ENCODE measurements around the gene PMPCA. TPM values are rescaled to one million over a fixed set of nuclear protein-coding genes. Genes with fewer than 3 reads are reported as not detected.

The PMPCA gene
- total RNA-seq: 100 to 1,000 TPM in 1 of 2 experiments, 10 to 100 TPM in 1; 96.4 to 101 TPM
- polyA plus RNA-seq: 39.2 TPM

DNA sequence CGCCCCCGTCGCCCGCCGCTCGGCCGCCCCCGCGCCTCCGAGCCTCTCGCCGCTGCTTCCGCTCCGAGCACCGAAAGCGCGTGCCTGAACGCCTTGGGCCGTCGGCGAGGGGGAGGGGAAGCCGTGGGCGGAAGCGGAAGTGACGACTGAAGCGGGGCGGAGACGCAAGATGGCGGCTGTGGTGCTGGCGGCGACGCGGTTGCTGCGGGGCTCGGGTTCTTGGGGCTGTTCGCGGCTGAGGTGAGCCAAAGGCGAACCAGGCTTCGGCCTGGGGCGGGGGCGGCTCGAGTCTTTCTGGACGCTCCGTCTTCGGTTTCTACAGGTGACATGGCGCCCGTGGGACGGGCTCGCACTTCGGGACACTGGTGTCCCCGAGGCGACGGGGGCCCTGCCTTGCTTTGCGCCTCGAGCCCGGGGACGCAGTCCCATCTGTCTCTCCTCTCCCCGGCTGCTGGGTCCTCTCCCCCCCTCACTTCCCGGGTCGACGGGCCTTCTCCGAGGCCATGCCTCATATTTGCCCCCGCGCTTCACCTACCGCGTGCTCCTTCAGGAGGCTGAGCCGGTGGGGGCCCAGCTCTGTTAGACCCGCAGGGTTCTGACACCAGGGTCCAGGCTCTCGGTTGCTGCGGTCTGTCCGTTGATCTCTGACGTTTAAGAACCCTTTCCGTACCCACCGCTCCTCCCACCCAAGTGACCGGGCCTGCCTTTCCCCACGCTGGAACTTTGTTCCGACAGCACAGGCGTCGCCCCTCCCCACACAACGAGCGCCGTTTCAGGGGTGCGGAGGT is at the start of gene PMPCA, which contains the start of gene ENTR1:
Gene PMPCA, plus strand, starts transcription at position 159 of the 788 bp plus-strand sequence. Its CDS starts 11 bp downstream, at position 170.
Gene ENTR1, minus strand, starts transcription at position 115 of the 788 bp plus-strand sequence. CDS start 217 bp downstream, outside the sequence.
- ChIA-PET POLR2A (no interaction called here), CTCF (interaction anchor here (1.4 to 1.7 kb wide), 3 partner anchors 10 to 30 kb away, joined by 4 to 13 read pairs (median 5); no protein-coding TSS in a partner anchor)
- peaks cover 17% of the 10 kb centered on the region for H3K36me3 ChIP-seq (ENCODE audit: insufficient read depth, low read length)
- H3K27ac ChIP-seq (ENCODE audit: low read depth, low read length): peak within 1 kb of the TSS; percentile 93
- peak; percentile 91 to 96 (median 93) for DNase-seq
- Mint-ChIP-seq H3K9me3 (no peaks in the 10 kb centered on the region), H3K4me3 (peak within 1 kb of the TSS; percentile 88 to 98 (median 91)), H3K27ac (peak within 1 kb of the TSS; percentile 86 to 98 (median 93)), H3K4me1 (peaks cover 30 to 52% (median 41%) of the 10 kb centered on the region in 3 donors), H3K36me3 (peaks cover 0 to 74% (median 5%) of the 10 kb centered on the region in 3 donors), H3K27me3 (no peaks in the 10 kb centered on the region)
- H3K9me3 ChIP-seq (ENCODE audit: low read length): no peaks in the 10 kb centered on the region
- no peaks in the 10 kb centered on the region for H3K27me3 ChIP-seq (ENCODE audit: insufficient read depth, low read length, poor library complexity, severe bottlenecking)
- H3K4me1 ChIP-seq (ENCODE audit: insufficient read depth, low read length): peaks cover 29% of the 10 kb centered on the region
- peak within 1 kb of the TSS; percentile 93 for H3K4me3 ChIP-seq (ENCODE audit: low read length)

DNA sequence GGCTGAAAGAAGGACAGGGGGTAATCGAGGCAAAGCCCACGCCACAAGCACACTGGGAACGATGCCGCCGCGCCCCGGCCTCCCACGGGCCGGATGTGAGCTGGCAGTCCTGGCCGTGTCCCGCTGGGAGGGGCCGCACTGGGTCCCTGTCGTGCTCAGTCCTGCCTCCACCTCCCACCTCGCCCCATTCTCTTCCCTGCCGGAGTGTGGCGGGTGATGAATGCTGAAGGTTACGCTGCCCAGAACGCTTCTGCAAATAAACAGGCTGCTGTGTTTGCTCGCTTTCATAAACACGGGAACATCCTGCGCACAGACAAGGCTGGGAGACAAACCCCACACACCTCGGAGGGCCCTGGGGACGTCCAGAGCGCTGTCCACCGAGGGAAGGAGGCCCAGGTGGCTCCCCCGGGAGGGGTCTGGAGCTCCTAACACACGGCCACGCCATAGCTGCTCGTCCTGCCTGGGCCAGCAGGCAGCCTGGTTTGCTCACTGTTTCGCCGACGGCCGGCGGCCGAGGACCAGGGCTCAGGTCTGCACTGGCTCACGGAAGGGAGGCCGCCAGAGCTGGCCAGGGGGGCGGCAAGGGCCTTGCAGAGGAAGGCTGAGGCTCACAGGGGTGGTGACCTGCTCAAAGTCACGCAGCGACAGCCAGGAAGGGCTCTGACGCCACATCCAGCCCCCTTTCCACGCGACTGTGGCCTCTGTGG is 49.3 kb upstream of the PMPCA start:
- no peak overlapping the region for H3K4me3 ChIP-seq (ENCODE audit: low read length)
- no peaks in the 10 kb centered on the region for H3K9me3 Mint-ChIP-seq
- H3K9me3 ChIP-seq (ENCODE audit: low read length): no peaks in the 10 kb centered on the region
- no peak overlapping the region for H3K27ac ChIP-seq (ENCODE audit: low read depth, low read length)
- H3K4me3 Mint-ChIP-seq: peak overlapping the region in 2 of 7 donors; percentile 29 to 48
- H3K27me3 ChIP-seq (ENCODE audit: insufficient read depth, low read length, poor library complexity, severe bottlenecking): no peaks in the 10 kb centered on the region
- no peak for DNase-seq
- peaks cover 0 to 20% (median 0%) of the 10 kb centered on the region in 3 donors for H3K36me3 Mint-ChIP-seq
- no peaks in the 10 kb centered on the region for H3K27me3 Mint-ChIP-seq
- ChIA-PET POLR2A (no interaction called here), CTCF (interaction anchor here (1.2 kb wide), 1 partner anchor 24 kb away, joined by 3 read pairs; no protein-coding TSS in a partner anchor)
- peaks cover 0 to 7% (median 0%) of the 10 kb centered on the region in 3 donors for H3K4me1 Mint-ChIP-seq
- peaks cover 5% of the 10 kb centered on the region for H3K4me1 ChIP-seq (ENCODE audit: insufficient read depth, low read length)
- no peak overlapping the region for H3K27ac Mint-ChIP-seq
- no peaks in the 10 kb centered on the region for H3K36me3 ChIP-seq (ENCODE audit: insufficient read depth, low read length)

- POLR2A ChIA-PET: interaction anchor here (1.7 kb wide), 1 partner anchor 94 kb away, joined by 5 read pairs; no protein-coding TSS in a partner anchor
- no peak for DNase-seq
- Histone ChIP-seq H3K4me1 (ENCODE audit: insufficient read depth, low read length) (peaks cover 5% of the 10 kb centered on the region), H3K9me3 (ENCODE audit: low read length) (no peaks in the 10 kb centered on the region), H3K27ac (ENCODE audit: low read depth, low read length) (no peak overlapping the region), H3K4me3 (ENCODE audit: low read length) (no peak overlapping the region), H3K27me3 (ENCODE audit: insufficient read depth, low read length, poor library complexity, severe bottlenecking) (no peaks in the 10 kb centered on the region), H3K36me3 (ENCODE audit: insufficient read depth, low read length) (no peaks in the 10 kb centered on the region)
- Mint-ChIP-seq H3K4me3 (peak overlapping the region; percentile 28 to 92 (median 50)), H3K27me3 (no peaks in the 10 kb centered on the region), H3K9me3 (no peaks in the 10 kb centered on the region), H3K4me1 (peaks cover 0 to 7% (median 0%) of the 10 kb centered on the region in 3 donors), H3K27ac (peak overlapping the region in 2 of 8 donors; percentile 46 to 64), H3K36me3 (peaks cover 0 to 20% (median 0%) of the 10 kb centered on the region in 3 donors)
- CTCF ChIA-PET: interaction anchor here (1.2 kb wide), 1 partner anchor 24 kb away, joined by 3 read pairs; no protein-coding TSS in a partner anchor
Observed at GRCh38 chr9:136361754-136362449, 48.6 kb upstream of the PMPCA start.

DNA sequence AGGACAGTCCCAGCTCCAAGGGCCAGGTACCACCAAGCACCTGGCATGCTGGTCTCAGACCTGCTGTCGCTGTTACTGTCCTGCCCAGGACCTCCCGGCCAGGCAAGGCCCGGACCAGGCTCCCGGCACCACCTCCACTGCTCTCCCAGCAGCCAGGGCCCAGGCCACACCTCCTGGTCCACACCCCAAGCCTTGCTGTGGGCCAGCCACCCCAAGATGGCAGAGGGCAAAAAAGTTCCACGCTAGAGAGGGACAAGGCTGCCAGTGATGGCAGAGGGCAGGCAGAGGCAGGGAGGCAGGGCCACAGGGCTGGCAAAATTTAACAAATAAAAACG is 48.0 kb upstream of the PMPCA start:
- Mint-ChIP-seq H3K36me3 (peaks cover 0 to 20% (median 0%) of the 10 kb centered on the region in 3 donors), H3K4me1 (peaks cover 0 to 7% (median 0%) of the 10 kb centered on the region in 3 donors), H3K9me3 (no peaks in the 10 kb centered on the region), H3K27me3 (no peaks in the 10 kb centered on the region), H3K4me3 (peak overlapping the region; percentile 50 to 96 (median 88)), H3K27ac (peak overlapping the region in 5 of 8 donors; percentile 21 to 85 (median 64))
- Histone ChIP-seq H3K9me3 (ENCODE audit: low read length) (no peaks in the 10 kb centered on the region), H3K27ac (ENCODE audit: low read depth, low read length) (no peak overlapping the region), H3K36me3 (ENCODE audit: insufficient read depth, low read length) (no peaks in the 10 kb centered on the region), H3K4me1 (ENCODE audit: insufficient read depth, low read length) (peaks cover 5% of the 10 kb centered on the region), H3K27me3 (ENCODE audit: insufficient read depth, low read length, poor library complexity, severe bottlenecking) (no peaks in the 10 kb centered on the region), H3K4me3 (ENCODE audit: low read length) (no peak overlapping the region)
- ChIA-PET CTCF (interaction anchor here (0.8 to 1.6 kb wide), 7 partner anchors 20 to 83 kb away, joined by 3 to 6 read pairs (median 3); no protein-coding TSS in a partner anchor), POLR2A (interaction anchor here (0.6 to 1.7 kb wide), 5 partner anchors 23 to 365 kb away, joined by 3 to 8 read pairs (median 5); no protein-coding TSS in a partner anchor)
- DNase-seq: no peak

DNA sequence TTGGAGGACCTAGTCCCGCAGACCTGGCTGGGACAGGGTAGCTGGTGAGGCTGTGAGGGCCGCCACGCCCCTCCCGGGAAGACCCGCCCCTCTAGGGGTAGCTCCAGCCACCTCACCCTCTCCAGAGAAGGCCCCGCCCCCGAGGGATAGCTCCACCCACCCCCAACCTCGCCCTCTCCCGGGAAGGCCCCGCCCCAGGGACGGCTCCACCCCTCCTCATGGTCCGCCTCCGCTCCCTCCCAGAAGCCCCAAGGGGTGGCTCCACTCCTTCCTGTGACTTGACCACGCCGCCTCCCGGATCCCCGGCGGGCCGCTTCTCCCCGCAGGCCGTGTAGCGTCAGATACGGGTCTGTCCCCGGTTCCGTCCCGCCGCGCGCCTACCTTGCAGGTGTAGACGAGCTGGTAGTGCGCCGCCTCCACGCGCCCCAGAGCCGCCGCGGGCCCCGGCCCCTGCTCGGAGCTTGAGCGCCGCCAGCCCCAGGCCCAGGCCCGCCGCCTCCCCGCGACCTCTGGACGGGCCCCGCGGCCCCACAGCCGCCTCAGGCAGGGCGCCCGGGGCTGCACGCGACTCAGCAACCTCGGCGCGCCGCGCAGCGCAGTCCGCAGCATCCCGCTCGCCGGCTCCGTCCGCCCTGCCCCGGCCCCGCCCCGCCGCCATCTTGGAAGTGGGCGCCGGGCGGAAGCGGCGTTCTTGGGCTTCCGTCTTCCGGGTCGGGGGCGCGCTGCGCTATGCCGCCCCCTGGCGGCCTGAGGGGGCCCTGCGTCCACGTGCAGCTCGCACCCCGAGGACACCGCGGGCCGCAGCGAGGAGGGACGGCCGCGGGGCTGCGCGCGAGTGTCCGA is 47.1 kb upstream of the PMPCA start, which contains the start of gene DNLZ:
Gene DNLZ, minus strand, starts transcription at position 639 of the 843 bp plus-strand sequence. Its CDS starts 30 bp downstream, at position 609.
- Histone ChIP-seq H3K36me3 (ENCODE audit: insufficient read depth, low read length) (no peaks in the 10 kb centered on the region), H3K27me3 (ENCODE audit: insufficient read depth, low read length, poor library complexity, severe bottlenecking) (no peaks in the 10 kb centered on the region), H3K4me3 (ENCODE audit: low read length) (peak within 1 kb of the TSS; percentile 61), H3K27ac (ENCODE audit: low read depth, low read length) (peak within 1 kb of the TSS; percentile 31), H3K9me3 (ENCODE audit: low read length) (no peaks in the 10 kb centered on the region), H3K4me1 (ENCODE audit: insufficient read depth, low read length) (peaks cover 5% of the 10 kb centered on the region)
- H3K4me3 Mint-ChIP-seq: peak within 1 kb of the TSS; percentile 83 to 96 (median 88)
- ChIA-PET CTCF (interaction anchor here (0.8 to 1.6 kb wide), 14 partner anchors 15 to 364 kb away, joined by 3 to 6 read pairs (median 3); no protein-coding TSS in a partner anchor), POLR2A (interaction anchor here (0.6 to 1.7 kb wide), 7 partner anchors 22 to 825 kb away, joined by 3 to 8 read pairs (median 4); partner anchors contain the start of gene CAMSAP1)
- H3K36me3 Mint-ChIP-seq: peaks cover 0 to 20% (median 0%) of the 10 kb centered on the region in 3 donors
- H3K9me3 Mint-ChIP-seq: no peaks in the 10 kb centered on the region
- peak; percentile 85 to 91 (median 89) for DNase-seq
- H3K4me1 Mint-ChIP-seq: peaks cover 0 to 7% (median 0%) of the 10 kb centered on the region in 3 donors
- H3K27me3 Mint-ChIP-seq: no peaks in the 10 kb centered on the region
- H3K27ac Mint-ChIP-seq: peak within 1 kb of the TSS; percentile 46 to 86 (median 80)

DNA sequence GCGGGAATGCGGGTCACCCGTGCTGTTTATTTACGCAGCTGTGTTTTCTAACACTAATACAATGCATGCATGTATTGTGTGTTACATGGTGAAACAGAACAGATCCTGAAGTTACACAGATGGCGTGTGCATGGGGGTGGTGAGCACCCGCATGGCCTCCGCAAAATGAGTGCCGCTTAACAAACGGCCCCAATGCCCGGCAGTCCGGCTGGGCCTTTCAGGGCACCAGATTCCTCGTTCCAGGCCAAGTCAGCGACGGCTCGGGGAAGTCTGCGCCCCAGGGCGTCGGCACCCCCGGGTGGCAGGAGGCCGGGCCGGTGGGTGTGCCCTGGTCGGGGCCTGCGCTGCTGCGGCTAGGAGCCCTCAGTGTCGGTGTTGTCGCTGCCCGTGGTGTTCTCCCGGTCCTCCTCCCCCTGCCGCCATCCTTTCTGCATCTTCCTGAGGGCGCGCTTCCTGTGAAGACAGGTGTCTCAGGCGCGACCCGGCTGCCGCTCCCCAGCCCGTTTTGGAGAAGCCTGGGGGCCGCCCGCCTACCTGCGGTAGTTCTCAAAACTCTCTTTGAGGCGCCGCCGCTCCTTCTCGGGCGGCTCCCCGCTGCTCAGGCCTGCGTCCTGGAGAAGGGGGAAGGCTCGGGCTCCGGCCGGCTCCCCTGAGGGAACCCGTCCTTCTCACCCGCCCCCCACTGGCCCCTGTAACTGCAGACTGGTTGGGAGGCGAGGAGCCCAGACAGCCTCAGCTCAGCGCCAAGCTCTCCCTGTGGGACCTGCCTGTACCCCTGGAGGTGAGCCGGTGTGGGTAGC is 46.3 kb upstream of the PMPCA start:
- H3K36me3 Mint-ChIP-seq: peaks cover 0 to 20% (median 0%) of the 10 kb centered on the region in 3 donors

More for the DNA sequence above, 46.3 kb upstream of the PMPCA start:
- Mint-ChIP-seq H3K4me3 (peak overlapping the region in 6 of 7 donors; percentile 15 to 92 (median 54)), H3K27me3 (no peaks in the 10 kb centered on the region), H3K9me3 (no peaks in the 10 kb centered on the region), H3K27ac (peak overlapping the region in 1 of 8 donors; percentile 65), H3K4me1 (peaks cover 0 to 7% (median 0%) of the 10 kb centered on the region in 3 donors)
- Histone ChIP-seq H3K36me3 (ENCODE audit: insufficient read depth, low read length) (no peaks in the 10 kb centered on the region), H3K9me3 (ENCODE audit: low read length) (no peaks in the 10 kb centered on the region), H3K4me3 (ENCODE audit: low read length) (no peak overlapping the region), H3K4me1 (ENCODE audit: insufficient read depth, low read length) (peaks cover 5% of the 10 kb centered on the region), H3K27me3 (ENCODE audit: insufficient read depth, low read length, poor library complexity, severe bottlenecking) (no peaks in the 10 kb centered on the region), H3K27ac (ENCODE audit: low read depth, low read length) (no peak overlapping the region)
- CTCF ChIA-PET: interaction anchor here (0.9 to 1.6 kb wide), 8 partner anchors 16 to 363 kb away, joined by 3 to 6 read pairs (median 4); no protein-coding TSS in a partner anchor
- DNase-seq: no peak
- POLR2A ChIA-PET: interaction anchor here (0.6 to 1.7 kb wide), 4 partner anchors 39 to 824 kb away, joined by 3 to 8 read pairs (median 4); no protein-coding TSS in a partner anchor

All from CD8-positive, alpha-beta memory T cell (primary cell).